ENCODE results near the gene CHCHD3.

- TF ChIP-seq CTCF (IDR thresholded peaks at IDR 0.05) (no peak), POLR2A (IDR thresholded peaks at IDR 0.05) (no peak)
Measured at GRCh38 chr7:132869166-132869861, 212.6 kb downstream of the CHCHD3 start.

Data from lower leg skin (tissue), 3 donors.